ENCODE results near the gene DGKD.

DNA sequence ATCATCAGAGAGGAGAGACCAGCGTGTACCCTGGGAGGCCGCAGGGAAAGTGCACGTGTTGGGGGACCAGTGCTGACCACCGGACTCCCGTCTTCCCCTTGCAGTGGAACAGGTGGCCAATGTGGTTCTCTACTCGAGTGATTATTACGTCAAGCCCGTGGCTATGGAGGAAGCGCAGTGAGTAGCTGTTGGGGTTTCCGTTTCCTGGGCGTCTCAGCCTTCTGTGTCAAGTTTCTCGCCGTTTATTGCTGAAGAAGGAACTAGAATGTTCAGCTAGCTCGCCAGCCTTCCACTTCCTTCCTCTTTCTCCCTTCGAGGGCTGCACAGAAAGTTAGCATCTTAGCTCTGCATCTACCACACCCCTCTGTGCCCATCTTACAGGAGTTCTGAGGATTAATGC, 22.8 kb upstream of the DGKD start:
- TF ChIP-seq POLR2A (IDR thresholded peaks at IDR 0.05) (no peak), CTCF (IDR thresholded peaks at IDR 0.05) (no peak)
